NCI-H774 (cell line): ENCODE results near the gene KCNJ4.
A peak's percentile ranks its signal among the peaks of the same experiment; 100 is the strongest.
"Not testable (repeated sequence)": the region's sequence is repeated elsewhere in the genome, so short reads cannot be mapped to it uniquely, and the experiment has no call there.

Source experiments
- DNase-seq: peaks from one replicate; lab custom pipeline; 2025; lab: John Stamatoyannopoulos, UW

Gene KCNJ4

DNA sequence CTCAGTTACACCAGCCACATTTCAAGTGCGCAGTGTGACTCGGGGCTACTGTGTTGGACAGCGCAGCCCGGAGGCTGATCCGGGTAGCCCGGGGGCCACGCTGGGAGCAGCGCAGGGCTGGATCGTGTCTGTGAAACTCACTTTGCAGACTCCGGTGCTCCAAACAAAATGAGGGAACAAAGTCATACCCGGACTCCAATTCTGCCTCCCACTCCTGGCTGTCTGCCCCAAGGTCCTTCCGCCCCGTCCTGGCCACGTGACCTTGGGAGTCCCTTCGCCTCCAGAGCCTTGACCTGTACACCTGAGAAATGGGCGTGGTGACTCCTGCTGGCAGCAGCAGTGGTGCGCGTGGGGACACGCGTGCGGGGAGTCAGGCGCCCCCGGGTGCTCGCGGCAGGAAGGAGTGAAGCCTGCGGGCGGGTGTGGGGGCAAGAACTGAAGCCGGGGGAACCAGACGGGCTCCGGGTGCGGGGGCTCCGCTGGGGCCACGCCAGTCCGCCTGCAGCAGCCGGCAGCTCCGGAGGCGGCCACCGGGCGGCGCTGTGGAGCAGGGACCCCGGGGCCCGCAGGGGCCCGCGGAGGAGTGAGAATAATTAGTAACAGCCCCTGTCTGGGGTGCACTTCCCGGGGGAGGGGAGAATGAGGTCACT lies 42.4 kb downstream of the KCNJ4 start:
- DNase-seq: no peak

DNA sequence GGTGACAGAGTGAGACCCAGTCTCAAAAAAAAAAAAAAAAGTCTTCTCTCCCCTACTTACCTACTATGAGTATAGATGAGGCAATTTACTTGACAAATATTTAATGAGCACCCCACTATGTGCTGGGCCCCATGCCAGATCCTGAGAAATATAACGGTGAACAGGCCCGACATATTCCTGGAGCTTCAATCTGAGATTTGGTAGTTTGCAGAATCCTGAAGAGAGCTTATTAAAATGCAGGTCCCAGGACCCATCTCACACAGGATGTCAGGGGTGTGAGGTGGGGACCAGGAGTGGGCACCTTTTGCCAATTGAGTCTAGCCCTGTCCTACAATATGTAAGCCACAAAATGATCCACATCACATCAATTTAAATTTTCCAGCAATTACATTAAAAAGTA lies 44.0 kb downstream of the KCNJ4 start:
- no peak for DNase-seq

DNA sequence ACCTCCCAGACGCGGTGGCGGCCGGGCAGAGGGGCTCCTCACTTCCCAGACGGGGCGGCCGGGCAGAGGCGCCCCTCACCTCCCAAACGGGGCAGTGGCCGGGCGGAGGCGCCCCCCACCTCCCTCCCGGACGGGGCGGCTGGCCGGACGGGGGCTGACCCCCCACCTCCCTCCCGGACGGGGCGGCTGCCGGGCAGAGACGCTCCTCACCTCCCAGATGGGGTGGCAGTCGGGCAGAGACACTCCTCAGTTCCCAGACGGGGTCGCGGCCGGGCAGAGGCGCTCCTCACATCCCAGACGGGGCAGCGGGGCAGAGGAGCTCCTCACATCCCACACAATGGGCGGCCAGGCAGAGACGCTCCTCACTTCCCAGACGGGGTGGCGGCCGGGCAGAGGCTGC lies 45.1 kb downstream of the KCNJ4 start:
- DNase-seq: not testable (repeated sequence)

DNA sequence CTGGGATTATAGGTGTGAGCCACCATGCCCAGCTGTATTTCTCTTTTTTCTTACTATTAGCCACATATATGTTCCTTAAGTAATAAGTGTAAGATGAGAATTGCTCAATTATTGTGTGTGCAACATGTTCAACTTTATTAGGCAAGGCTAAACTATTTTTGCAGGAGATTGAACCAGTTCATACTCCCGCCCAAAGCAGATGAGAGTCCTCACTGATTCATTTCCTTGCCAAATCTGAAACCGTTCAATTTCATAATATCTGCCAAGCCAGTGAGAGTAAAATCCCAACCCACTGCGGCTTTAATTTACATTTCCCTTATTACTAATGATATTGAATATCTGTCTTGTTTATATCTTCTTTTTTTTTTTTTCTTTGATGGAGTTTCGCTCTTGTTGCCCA lies 48.4 kb downstream of the KCNJ4 start:
- DNase-seq: no peak

DNA sequence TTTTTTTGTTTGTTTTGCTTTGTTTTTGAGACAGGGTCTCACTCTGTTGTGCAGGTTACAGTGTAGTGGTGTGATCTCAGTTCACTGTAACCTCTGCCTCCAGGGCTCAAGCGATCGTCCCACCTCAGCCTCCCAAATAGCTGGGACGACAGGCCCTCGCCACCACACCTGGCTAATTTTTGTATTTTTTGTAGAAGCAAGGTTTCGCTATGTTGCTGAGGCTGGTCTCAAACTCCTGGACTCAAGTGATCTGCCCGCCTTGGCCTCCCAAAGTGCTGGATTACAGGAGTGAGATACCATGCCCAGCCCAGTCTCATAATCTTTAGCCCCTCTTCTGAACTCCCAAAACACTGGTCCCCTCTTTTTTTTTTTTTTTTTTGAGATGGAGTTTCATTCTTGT lies 50.6 kb downstream of the KCNJ4 start:
- no peak for DNase-seq

DNA sequence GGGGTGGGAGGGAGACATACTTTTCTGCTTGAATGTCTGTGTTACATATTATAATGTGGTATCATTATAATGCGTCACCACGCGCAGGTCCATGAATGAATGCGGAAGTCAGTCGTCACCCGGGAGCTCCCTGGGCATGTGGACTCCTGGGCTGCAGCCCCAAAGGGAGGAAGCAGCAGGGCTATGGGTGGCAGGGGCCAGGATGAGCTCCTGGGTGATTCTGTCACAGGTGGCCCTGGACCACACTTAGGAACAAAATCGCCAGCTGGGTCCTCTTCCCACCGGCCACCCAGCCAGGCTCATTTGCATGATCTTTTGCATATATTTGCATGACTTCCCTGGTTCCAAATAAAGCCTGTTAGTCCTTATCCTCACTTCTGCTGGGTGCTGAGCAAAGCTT lies 51.2 kb downstream of the KCNJ4 start:
- DNase-seq: no peak

DNA sequence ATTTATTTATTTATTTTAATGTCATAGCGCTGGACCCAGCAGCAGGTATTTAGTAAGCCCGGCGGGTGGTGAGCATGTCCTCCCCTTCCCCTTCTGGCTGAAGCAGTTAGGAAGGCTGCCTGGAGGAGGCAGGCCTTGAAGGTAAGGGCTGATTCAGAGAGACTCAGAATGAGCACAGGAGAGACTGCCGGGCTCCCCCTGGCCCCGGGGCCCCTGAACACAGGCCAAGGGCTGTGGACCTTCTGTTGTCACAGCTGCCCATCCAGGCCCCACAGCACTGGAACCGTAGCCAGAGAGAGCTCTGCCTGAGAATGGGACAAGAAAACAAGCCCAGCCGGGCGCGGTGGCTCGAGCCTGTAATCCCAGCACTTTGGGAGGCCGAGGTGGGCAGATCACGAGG lies 52.8 kb downstream of the KCNJ4 start:
- no peak for DNase-seq

DNA sequence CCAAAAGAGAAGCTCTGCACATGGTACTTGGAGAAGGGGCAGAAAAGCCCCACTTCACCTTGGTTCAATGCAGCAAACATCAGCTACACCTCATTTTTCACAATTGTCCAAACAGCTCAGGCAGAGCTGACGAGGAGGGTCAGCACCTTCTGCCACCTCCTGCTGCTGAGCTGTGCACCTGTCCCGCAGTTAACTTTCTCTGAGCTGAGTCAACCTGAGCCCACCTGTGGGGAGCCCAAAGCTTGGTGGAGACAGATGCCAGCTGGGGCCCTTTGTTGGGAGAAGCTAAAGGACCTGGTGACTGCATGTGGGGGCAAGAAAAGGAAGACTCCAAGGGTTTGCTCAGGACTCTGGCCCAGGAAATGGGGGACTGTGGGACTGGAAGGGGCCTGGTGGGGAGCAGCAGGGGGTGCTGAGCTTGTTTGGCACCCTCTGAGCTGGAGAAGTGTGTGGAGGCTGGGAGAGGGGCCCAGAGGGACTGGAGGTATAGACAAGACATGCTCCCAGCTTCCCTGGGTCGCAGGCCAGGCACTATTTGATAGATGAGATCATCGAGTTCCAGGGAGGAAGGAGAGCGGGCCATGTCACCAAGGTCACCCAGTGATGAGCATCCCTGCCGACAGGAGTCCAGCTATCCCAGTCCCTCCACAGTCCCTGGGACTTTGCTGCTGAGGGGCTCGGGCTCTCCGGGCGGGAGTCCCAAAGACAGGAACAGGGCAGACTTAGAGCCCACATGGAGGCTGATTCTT lies 53.5 kb downstream of the KCNJ4 start:
- no peak for DNase-seq

DNA sequence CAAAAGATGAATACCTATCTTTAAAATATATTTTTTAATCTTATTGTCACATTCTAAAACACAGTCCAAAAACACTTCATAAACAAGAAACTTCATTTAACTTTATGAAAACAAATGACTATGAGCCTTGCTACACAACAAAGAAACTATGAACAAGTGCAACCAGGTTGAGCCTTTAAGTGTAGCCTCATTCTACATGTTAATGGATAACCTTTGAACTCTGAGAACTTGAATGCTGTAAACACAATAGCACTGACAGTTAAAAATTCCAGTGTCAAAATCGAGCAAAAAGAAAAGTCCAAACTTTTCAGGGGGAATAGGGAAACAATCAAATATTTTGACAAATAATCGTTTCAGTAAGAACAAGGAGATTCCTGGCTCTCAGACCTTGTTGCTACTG lies 54.7 kb downstream of the KCNJ4 start:
- not testable (repeated sequence) for DNase-seq

DNA sequence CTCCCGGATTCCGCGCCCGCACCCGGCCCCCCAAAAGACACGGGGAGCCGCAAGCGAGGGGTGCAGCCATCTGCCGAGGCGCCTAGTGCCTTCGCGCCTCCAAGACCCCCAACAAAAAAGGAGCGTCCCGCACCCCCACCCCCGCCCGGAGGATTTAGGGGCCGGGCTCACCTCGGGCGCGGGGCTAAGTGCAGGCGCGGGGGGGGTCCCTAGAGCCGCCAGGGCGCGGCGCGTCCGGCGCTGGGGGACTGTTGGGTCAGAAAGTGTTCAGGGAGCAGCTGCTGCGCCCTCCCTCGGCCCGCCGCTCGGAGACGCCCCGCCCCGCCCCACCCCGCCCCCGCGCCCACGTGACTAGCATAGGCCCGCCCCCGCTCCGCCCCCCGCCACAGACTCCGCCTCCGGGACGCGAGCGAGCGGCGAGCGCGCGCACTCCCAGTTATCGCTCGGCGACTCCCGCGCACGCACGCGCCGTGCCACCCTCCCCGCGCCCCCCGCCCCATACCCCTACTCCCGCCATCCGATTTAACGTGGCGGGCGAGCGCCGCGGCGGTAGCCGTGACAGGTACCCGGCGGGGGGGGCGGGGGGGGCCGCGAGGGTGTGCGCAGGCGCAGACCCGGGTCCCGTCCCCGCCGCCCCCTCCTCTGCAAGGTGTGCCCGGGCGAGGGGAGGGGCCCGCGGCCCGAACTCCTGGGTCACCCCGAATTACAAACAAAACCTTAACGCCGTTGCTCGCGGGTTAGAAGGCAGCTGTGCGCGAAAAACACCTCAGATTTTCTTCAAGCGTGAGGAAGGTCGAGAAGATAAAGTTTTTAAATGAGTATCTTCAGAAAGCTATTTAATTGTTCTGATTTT lies 56.2 kb downstream of the KCNJ4 start:
- peak; percentile 49 for DNase-seq

DNA sequence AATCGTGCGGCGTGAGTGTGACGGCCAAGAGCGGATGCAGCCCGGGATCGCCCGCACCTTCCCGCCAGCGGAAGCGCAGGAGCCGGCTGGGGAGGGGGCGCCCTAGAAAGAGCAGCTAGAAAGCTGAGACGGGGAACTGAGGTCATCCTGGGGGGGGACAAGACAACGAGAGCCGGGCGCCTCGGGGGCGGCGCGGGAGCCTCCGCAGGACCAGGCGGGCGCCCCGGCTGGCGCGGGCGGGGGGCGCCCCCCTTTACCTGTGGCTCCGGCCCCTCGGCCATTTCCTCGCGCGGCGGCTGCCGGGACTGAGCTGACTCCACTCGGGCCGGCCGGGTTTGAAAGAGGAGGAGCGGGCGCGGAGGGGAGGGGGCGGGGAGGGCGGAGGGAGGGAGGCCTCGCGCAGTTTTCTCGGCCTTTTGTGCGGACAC lies 56.8 kb downstream of the KCNJ4 start:
- not testable (repeated sequence) for DNase-seq

DNA sequence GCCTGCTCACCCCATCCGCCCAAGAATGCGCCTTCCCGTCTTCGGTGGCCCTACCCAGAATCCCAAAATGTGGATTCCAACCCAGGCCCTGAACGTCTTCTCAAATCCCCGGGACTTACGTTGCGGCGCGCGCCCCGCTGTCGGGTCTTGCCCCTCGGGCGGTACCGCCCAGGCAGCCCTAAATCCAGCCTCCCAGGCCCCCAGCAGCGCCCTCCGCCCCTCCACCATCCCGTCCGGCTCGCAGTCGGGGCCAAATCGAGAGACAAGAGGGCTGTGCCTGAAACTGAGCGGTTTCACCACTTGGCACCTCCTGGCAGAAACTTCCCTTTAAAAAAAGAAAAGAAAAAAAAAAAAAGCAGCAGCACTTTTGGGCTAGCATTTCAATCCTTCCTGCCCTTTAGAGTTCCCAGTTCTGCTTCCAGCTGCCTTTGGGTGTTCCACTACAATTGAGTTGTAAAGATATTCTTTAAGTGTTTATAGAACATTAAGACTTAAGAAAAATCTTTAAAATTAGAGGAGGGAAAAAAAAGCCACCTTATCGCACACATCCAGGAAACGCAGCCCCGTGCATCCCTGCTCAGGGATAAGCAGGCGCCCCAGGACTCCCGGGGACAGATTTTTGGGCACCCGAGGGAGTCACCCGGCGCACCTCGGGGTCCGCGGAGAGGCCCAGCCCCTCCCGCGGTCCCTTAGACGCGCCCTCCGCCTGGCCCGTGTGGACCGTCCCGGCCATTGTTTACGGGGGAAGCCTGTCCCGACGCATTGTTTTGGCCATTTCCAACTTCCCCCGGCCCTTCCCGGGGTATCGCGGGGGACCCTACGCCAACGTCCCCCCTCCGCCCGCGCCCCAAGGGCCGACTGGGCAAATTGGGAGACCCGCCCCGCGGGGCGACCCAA lies 57.6 kb downstream of the KCNJ4 start:
- DNase-seq: no peak

DNA sequence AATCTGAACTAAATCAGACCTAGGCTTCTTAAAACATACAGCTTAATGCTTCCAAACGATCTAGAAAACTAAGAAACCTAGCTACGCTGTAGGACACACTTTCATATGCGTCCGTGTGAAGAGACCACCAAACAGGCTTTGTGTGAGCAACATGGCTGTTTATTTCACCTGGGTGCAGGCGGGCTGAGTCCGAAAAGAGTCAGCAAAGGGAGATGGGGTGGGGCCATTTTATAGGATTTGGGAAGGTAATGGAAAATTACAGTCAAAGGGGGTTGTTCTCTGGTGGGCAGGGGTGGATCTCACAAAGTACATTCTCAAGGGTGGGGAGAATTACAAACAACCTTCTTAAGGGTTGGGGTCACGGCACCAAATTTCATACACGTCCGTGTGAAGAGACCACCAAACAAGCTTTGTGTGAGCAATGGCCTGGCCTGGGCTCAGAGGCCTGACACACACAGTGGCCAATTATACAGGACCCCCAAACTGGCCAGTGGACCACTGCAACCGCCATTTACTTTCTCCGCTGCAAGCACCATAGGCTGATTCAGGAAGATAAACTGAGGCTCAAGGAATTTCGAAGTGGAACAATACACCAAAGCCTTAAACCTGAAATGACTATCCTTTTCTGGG lies 58.4 kb downstream of the KCNJ4 start:
- DNase-seq: not testable (repeated sequence)

DNA sequence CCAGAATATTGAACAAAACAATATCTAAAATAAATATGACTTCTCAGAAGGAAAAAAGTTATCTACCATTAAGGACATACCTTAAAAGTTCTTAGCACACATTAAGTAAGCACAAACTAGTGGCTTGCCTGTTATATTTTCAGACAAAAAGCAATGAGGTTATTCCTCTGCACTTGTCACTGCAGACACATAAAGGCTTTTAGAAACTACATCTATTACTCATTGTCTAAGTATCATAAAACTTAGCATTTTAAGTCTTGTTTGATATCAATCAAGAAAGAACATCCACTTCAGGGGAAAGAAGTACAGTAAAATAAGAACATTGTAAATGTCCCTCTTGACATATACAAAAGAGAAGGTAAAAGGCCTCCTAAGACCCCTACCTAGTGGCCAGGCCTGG lies 59.1 kb downstream of the KCNJ4 start:
- not testable (repeated sequence) for DNase-seq

DNA sequence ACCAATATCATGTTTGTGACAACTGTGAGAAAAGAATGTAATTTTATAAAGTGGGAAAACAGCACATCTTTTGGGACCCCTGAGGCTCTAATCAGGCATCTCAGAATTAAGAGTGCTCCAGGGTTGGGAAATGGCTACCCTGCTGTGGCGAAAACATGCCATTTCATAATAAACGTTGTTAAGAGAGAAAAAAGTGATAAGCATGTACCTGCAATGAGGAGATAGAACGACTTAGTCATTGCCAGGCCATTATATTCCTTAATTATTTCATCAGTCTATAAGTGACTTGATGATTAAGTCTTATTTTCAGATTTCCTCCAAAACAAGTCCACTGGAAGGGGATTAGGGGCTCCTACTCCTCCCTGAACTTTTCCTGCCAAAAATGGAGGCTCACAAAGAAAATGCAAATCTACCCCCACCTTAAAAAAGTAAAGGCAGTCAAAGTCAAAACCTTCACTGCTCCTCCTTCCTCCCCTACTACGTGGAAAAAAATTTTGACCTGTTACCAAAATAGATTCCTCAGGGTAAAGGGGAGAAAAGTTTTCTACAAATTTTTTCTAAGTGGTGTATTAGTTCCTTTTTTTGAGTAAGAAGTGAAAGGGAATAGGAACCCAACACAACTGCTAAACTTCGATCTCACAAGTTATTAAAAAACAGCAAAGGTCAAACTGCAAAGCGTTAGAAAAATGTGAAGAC lies 59.9 kb downstream of the KCNJ4 start:
- not testable (repeated sequence) for DNase-seq

DNA sequence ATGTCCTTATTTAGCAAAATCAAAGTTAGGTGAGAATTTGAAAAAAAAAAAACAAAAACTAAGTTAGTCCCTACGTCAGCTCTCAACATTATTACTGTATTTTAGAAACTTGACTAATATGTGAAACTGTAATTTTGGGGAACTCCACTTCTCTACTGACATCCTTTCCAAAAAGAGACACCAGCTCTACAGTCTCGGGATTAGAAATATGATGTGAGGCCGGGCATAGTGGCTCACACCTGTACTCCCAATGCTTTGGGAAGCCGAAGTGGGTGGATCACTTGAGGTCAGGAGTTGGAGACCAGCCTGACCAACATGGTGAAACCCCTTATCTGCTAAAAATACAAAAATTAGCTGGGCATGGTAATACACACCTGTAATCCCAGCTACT lies 65.6 kb downstream of the KCNJ4 start:
- not testable (repeated sequence) for DNase-seq

DNA sequence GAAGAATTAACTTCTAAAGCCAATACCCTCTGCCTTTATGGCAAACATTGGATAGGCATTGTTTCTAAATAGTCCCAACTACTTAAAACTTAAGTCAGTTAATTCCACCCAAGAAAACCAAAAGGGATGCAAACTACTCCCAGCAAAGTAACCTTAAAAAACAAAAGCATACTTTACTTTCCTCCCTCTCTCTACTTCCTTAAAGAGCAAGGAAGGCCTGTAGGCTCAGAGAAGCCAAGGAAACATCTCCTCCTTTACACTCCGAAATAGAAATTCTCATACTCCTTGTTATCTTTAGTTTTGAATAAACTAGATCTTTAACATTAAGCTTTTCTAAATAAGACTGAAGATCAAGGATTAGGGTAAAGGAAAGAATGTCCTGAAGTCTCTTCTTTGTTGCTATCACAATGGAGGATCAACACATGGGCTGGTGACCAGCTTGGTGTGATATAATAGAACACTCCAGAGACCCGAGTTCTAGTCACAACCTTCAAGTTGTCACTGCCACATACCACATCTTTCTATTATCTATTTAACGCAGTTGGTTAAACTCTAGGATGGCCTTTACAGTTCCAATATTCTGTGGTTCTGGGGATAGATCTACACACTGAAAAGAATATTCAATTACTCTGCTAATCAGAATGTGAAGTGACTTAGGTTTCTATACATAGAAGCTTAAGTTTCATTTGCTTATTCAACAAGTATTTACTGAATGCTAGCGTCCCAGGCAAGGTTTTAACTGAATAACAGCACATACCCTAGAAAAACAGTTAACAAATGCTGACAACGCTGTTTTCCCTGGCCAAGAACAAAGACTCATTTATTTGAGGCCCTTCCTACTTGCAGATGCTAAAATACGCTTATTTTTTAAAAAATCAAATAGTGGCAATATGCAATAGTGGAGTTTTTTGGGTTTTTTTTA lies 66.2 kb downstream of the KCNJ4 start:
- not testable (repeated sequence) for DNase-seq

DNA sequence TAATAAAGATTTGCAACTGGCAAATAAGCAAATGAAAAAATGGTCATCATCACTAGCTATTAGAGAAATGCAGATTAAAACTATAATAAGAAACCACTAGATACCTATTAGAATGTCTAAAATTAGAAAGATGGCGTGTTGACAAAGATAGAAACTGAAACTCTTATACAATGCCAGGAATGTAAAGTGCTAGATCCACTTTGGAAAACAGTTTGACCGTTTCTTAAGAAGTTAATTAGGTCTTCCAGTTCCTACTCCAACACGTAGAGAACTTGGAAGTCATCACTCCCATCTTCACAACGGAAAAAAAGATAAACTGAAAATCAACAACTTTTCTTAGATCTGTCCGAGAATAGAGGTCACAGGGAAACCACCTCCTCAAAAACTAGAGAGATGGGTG lies 68.1 kb downstream of the KCNJ4 start:
- DNase-seq: not testable (repeated sequence)

DNA sequence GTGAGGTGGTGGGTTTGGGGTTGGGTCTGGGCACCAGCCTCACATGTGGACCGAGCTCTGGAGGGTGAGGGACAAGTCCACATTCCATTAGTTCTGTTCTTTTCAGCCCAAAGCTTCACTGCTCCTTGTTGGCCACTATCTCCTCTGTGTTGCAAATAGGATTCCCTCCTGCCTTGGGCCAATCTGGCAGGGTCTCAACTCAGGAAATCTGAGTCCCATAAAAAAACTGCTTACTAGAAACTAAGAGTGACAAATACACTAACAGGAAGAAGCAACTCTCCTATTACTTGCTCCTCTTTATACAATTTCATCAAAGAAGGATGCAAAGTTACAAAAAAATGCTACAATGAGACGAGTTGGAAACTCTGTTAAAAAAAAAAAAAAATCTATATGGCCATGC lies 71.6 kb downstream of the KCNJ4 start:
- no peak for DNase-seq

DNA sequence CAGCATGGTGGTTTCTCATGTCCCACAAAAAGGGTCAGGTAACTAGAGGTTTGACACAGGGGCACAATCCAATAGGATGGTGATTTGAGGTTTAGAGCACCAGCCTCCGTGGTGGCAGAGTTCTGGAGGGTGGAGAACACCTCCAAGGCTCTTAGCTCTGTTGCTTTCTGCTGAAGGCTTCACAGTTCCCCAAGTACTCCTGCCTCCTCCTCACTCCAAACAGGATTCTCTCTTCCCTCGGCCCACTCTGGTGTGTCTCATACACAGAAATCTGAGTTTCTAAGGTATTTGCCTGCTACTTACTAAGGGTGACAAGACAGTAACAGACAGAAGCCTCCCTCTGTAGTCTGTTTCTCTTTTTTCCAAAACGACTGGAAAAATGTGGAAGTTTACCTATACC lies 73.6 kb downstream of the KCNJ4 start:
- DNase-seq: not testable (repeated sequence)
